Upper lobe of right lung (tissue), 1 donor: ENCODE data around the gene ACTN4. TPM values are rescaled to one million over a fixed set of nuclear protein-coding genes. Genes with fewer than 3 reads are reported as not detected.

ENCODE experiments used
- ATAC-seq: fragments of 200-7000 bp; cut with Tn5 transposase; one replicate; pipeline ENCODE4 v1.9.1; 2020; ENCODE audit warnings: mild to moderate bottlenecking, moderate library complexity
- DNase-seq: peaks from one replicate; pipeline ENCODE4 v3.0.0-alpha.2; 2020
- H3K27ac ChIP-seq: fragments of 200-600 bp; one replicate; pipeline ENCODE4 v1.8.0; 2022
- H3K27me3 ChIP-seq: fragments of 200-600 bp; one replicate; pipeline ENCODE4 v1.8.0; 2022; ENCODE audit warnings: mild to moderate bottlenecking
- H3K36me3 ChIP-seq: fragments of 200-600 bp; one replicate; pipeline ENCODE4 v1.8.0; 2022
- H3K4me1 ChIP-seq: fragments of 200-600 bp; one replicate; pipeline ENCODE4 v1.8.0; 2022
- H3K4me3 ChIP-seq: fragments of 200-600 bp; one replicate; pipeline ENCODE4 v1.8.0; 2022; ENCODE audit warnings: mild to moderate bottlenecking
- H3K9me3 ChIP-seq: fragments of 200-600 bp; one replicate; pipeline ENCODE4 v1.8.0; 2022
- intact Hi-C: fragments of 100-400 bp; cut with DNase I; formaldehyde crosslinking; loops from one replicate; pipeline ENCODE4 v1.11.0; 2022
- total RNA-seq: library from RNA; stranded (reverse); fragmentation: NEBNext Ultra II Directional; extraction: Animal tissue kit (Norgen Biotek cat#: 25700); gene quantifications from one replicate; pipeline ENCODE4 v1.2.1, GENCODE V29; 2021
- TF ChIP-seq, protein P1 (sequence below): fragments of 200-600 bp; IDR thresholded peaks from one replicate; pipeline ENCODE4 v1.8.0; 2022; ENCODE audit warnings: antibody characterized with exemption
- donor health status: DM: no; HTN: yes; CAD: no; lungs with severe emphysema.

The ACTN4 gene
- total RNA-seq, 1 donor from 2014 or later, result 565 TPM

DNA sequence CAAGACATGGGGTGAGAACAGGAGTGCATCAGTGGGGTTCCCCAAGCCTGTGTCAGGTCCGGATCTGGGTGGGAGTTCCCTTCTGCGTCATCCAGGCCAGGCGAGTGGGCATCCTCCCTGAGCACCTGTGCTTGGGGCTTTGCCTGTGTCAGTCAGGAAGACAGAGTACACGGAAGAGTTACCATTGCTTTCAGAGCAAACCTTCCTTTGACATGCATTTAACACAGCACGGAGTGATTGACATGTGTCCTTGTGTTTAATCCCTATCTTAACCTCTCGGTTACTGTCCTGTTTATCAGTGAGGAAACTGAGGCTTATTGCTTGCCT is 49.2 kb downstream of the ACTN4 start:
- intact Hi-C loops, result no loop called here
- H3K4me1 ChIP-seq, result peaks cover 92% of the 10 kb centered on the region
- H3K36me3 ChIP-seq, result peaks cover 31% of the 10 kb centered on the region
- TF ChIP-seq, protein P1, sequence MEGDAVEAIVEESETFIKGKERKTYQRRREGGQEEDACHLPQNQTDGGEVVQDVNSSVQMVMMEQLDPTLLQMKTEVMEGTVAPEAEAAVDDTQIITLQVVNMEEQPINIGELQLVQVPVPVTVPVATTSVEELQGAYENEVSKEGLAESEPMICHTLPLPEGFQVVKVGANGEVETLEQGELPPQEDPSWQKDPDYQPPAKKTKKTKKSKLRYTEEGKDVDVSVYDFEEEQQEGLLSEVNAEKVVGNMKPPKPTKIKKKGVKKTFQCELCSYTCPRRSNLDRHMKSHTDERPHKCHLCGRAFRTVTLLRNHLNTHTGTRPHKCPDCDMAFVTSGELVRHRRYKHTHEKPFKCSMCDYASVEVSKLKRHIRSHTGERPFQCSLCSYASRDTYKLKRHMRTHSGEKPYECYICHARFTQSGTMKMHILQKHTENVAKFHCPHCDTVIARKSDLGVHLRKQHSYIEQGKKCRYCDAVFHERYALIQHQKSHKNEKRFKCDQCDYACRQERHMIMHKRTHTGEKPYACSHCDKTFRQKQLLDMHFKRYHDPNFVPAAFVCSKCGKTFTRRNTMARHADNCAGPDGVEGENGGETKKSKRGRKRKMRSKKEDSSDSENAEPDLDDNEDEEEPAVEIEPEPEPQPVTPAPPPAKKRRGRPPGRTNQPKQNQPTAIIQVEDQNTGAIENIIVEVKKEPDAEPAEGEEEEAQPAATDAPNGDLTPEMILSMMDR, result no peak
- H3K4me3 ChIP-seq, result no peak overlapping the region
- no peak for DNase-seq
- peak overlapping the region; percentile 25 for H3K27ac ChIP-seq
- H3K9me3 ChIP-seq, result no peaks in the 10 kb centered on the region
- no peak for ATAC-seq
- H3K27me3 ChIP-seq, result no peaks in the 10 kb centered on the region

GRCh38 chr19:38697197-38697596 is 49.7 kb downstream of the ACTN4 start:
- intact Hi-C loops, result no loop called here
- Histone ChIP-seq H3K36me3 (peaks cover 34% of the 10 kb centered on the region), H3K4me1 (peaks cover 91% of the 10 kb centered on the region), H3K27ac (peak overlapping the region; percentile 25), H3K9me3 (no peaks in the 10 kb centered on the region), H3K27me3 (no peaks in the 10 kb centered on the region), H3K4me3 (no peak overlapping the region)
- DNase-seq (no peak), ATAC-seq (no peak)
- TF ChIP-seq, protein P1, result no peak

GRCh38 chr19:38697641-38698071 is 50.2 kb downstream of the ACTN4 start:
- DNase-seq (peak; percentile 52), ATAC-seq (no peak)
- no peaks in the 10 kb centered on the region for H3K27me3 ChIP-seq
- intact Hi-C loops, result no loop called here
- H3K4me3 ChIP-seq, result no peak overlapping the region
- TF ChIP-seq, protein P1, result no peak
- peaks cover 91% of the 10 kb centered on the region for H3K4me1 ChIP-seq
- peak overlapping the region; percentile 25 for H3K27ac ChIP-seq
- no peaks in the 10 kb centered on the region for H3K9me3 ChIP-seq
- peaks cover 34% of the 10 kb centered on the region for H3K36me3 ChIP-seq

DNA sequence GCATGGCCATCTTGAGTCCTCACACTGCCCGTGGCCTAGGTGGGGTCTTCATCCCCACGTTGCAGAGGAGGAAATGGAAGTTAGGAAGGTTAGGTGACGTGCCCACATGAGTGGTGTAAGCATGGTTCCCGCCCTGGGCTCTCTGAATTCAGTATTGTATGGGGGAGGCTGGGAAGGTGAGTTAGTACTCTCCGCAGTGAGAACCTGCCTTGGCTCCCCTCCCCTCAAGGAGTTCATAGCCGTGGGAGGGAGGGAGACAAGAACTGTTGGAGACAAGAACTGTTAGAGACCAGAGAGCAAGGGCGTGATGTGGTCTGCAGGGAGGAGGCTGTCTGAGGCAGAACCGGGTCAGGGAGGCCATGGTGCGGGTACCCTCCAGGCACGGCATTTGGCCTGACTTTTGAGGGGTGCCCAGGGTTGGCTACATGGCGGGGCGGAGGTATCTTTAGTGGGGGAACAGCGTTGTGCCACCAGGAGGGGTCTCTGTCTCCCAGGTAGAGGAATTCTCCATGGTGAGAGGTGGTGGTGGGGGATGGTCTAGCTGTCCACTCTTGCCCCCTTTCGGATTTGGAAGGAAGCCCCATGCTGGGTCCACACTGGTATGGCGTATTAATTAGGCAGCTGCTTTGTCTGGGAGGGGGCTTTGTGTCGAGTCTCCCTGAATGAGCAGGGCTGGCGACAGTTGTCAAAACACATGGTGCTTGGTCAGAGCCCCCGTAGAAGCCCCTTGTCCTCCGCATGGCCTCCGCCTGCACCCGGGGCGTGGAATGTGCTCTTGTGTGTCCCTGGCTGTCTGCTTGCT is 51.0 kb downstream of the ACTN4 start:
- Histone ChIP-seq H3K36me3 (peaks cover 40% of the 10 kb centered on the region), H3K27me3 (no peaks in the 10 kb centered on the region), H3K4me1 (peaks cover 85% of the 10 kb centered on the region), H3K9me3 (no peaks in the 10 kb centered on the region), H3K27ac (peak overlapping the region; percentile 25), H3K4me3 (no peak overlapping the region)
- TF ChIP-seq, protein P1, result no peak
- DNase-seq (no peak), ATAC-seq (no peak)
- intact Hi-C loops, result no loop called here

DNA sequence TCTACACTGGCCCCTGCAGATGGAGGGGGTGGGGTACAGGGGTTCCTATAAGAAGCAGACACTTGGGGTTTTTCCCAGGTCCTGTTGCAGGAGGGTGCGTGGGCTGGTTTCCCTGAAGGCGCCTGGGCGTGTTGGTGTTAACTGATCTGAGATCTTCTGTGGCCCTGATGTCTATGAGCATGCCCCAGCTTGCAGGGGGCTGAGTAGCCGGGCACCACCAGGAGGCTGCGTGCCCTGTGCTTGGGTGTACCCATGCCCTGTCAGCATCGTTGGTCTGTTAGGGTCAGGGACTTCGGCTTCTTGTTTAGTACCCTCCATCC is 51.5 kb downstream of the ACTN4 start:
- DNase-seq (no peak), ATAC-seq (no peak)
- TF ChIP-seq, protein P1, result no peak
- Histone ChIP-seq H3K27ac (peak overlapping the region; percentile 25), H3K4me1 (peaks cover 80% of the 10 kb centered on the region), H3K27me3 (no peaks in the 10 kb centered on the region), H3K36me3 (peaks cover 45% of the 10 kb centered on the region), H3K4me3 (no peak overlapping the region), H3K9me3 (no peaks in the 10 kb centered on the region)
- intact Hi-C loops, result no loop called here
